Gastrocnemius medialis (tissue), 4 donors: Measurements from ENCODE around the gene ENAH. TPM values are rescaled to one million over a fixed set of nuclear protein-coding genes. Genes with fewer than 3 reads are reported as not detected.
A peak's percentile ranks its signal among the peaks of the same experiment; 100 is the strongest.

Experiments
- ATAC-seq, 2 donors: fragments of 150-250 bp; one replicate each; pipeline ENCODE4 v1.9.1; 2016
- DNase-seq, 2 donors: peaks; one replicate each; pipeline ENCODE4 v3.0.0-alpha.2; 2019
- H3K27ac ChIP-seq, 4 donors: fragments of 200-600 bp; sonication (generic); 1 replicate in 1 of 4; 2 replicates in 3 of 4; pipeline ENCODE4 v1.5.1; 2016 to 2018; ENCODE audit warnings: mild to moderate bottlenecking in 2 of 4, moderate library complexity in 1 of 4
- H3K27me3 ChIP-seq, 3 donors: fragments of 200-600 bp; sonication (generic) in 2 of 3; 1 replicate in 1 of 3; 2 replicates in 2 of 3; pipeline versions ENCODE4 v1.5.1 to v1.6.0; 2016 to 2019; ENCODE audit warnings: mild to moderate bottlenecking in 1 of 3, moderate library complexity in 1 of 3
- H3K36me3 ChIP-seq, 2 donors: fragments of 200-600 bp; sonication (generic) in 1 of 2; one replicate each; pipeline ENCODE4 v1.5.1; 2017 to 2018
- H3K4me1 ChIP-seq, 2 donors: fragments of 200-600 bp; sonication (generic) in 1 of 2; one replicate each; pipeline ENCODE4 v1.5.1; 2016 to 2017; ENCODE audit warnings: mild to moderate bottlenecking in 2 of 2
- H3K4me3 ChIP-seq, 4 donors: fragments of 200-600 bp; sonication (generic) in 3 of 4; 1 replicate in 1 of 4; 2 replicates in 3 of 4; pipeline ENCODE4 v1.5.1; 2016 to 2019; ENCODE audit warnings: mild to moderate bottlenecking in 2 of 4
- H3K9me3 ChIP-seq, 3 donors: fragments of 200-600 bp; sonication (generic) in 2 of 3; 1 replicate in 1 of 3; 2 replicates in 2 of 3; pipeline ENCODE4 v1.5.1; 2016 to 2019
- POLR2A ChIP-seq, 2 donors: fragments of 450-650 bp; IDR thresholded peaks; one replicate each; pipeline ENCODE4 v1.6.1; 2017; ENCODE audit warnings: antibody characterized with exemption in 2 of 2, mild to moderate bottlenecking in 2 of 2, moderate library complexity in 2 of 2
- in situ Hi-C, 4 donors: fragments of 200-750 bp; cut with MboI; loops; one replicate each; pipeline versions ENCODE4 v1.15.0 to v1.8.0; 2017; ENCODE audit warnings: low sequenced_read_pairs in 4 of 4
- intact Hi-C: fragments of 100-400 bp; cut with DNase I; formaldehyde crosslinking; loops from one replicate; pipeline ENCODE4 v1.15.1; 2023; ENCODE audit warnings: low total_unique reads
- total RNA-seq, 4 donors: library from RNA; depleted of rRNA; stranded (reverse); fragments of >200 nt; gene quantifications; one replicate each; pipeline versions ENCODE4 v1.1.0 to v1.2.3, GENCODE V29; 2016
- TF ChIP-seq, protein P1 (sequence below), 5 experiments: fragments of 450-650 bp in 3 of 5; fragments of 200-600 bp in 2 of 5; sonication (generic) in 2 of 5; IDR thresholded peaks in 4 of 5; conservative IDR thresholded peaks in 1 of 5; 1 replicate in 4 of 5; 2 replicates in 1 of 5; pipeline ENCODE4 v1.5.1; 2016 to 2019; ENCODE audit warnings: antibody characterized with exemption in 5 of 5, mild to moderate bottlenecking in 3 of 5, moderate library complexity in 3 of 5

ENAH gene
- total RNA-seq, 4 donors from 2014 or later, result 56.1 to 112 (median 62.2) TPM

DNA sequence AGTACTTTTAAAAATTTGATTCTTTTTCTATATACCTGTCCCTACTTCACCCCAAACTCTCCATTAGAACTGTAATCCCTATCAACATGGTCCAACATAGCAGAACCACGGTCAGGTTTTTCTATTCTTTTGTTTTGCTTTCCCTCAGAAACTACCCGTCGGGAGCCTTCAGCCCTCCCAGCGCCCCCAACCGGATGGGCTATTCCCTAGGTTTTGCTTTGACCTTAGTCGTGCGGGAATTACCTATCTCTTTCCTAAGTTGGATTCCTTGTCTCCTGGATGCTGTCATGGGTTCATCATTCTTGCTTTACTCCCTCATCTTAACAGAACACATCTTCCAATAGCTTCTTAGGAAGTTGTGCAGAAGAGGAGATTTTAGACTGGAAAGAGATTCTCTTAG lies 127.5 kb downstream of the ENAH start:
- Histone ChIP-seq H3K4me3 (no peak overlapping the region), H3K4me1 (peaks cover 52 to 57% of the 10 kb centered on the region in 2 donors)

DNA sequence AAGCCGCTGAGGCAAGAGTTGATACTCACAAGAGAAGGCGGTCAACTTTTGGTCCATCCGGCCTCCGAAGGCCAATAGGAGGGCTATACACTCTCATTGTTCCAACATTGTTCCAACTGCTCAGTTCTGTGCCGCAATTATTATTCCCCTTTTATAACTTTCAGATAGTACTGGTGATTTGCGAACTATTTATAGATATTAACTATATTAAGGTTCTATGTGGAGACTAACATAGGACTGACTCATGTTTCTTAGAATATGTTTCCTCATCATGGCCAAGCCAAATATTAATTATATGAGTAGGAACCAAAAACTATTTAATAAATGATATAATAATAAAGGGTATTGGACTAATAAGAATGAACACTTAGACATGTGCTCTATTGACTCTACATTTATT lies 128.4 kb downstream of the ENAH start:
- in situ Hi-C loops (no loop called here), intact Hi-C loops (no loop called here)
- ATAC-seq, result peak; percentile 72 to 84
- Histone ChIP-seq H3K27ac (peak overlapping the region; percentile 57 to 67 (median 64)), H3K4me3 (peak overlapping the region in 1 of 4 donors; percentile 4), H3K4me1 (peaks cover 53 to 58% of the 10 kb centered on the region in 2 donors), H3K36me3 (no peaks in the 10 kb centered on the region), H3K9me3 (no peaks in the 10 kb centered on the region), H3K27me3 (no peaks in the 10 kb centered on the region)
- DNase-seq, result no peak
- TF ChIP-seq, protein P1, sequence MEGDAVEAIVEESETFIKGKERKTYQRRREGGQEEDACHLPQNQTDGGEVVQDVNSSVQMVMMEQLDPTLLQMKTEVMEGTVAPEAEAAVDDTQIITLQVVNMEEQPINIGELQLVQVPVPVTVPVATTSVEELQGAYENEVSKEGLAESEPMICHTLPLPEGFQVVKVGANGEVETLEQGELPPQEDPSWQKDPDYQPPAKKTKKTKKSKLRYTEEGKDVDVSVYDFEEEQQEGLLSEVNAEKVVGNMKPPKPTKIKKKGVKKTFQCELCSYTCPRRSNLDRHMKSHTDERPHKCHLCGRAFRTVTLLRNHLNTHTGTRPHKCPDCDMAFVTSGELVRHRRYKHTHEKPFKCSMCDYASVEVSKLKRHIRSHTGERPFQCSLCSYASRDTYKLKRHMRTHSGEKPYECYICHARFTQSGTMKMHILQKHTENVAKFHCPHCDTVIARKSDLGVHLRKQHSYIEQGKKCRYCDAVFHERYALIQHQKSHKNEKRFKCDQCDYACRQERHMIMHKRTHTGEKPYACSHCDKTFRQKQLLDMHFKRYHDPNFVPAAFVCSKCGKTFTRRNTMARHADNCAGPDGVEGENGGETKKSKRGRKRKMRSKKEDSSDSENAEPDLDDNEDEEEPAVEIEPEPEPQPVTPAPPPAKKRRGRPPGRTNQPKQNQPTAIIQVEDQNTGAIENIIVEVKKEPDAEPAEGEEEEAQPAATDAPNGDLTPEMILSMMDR (IDR thresholded peaks at IDR 0.05 in 4 of 5, conservative IDR thresholded peaks at IDR 0.05 in 1 of 5), result no peak
- TF ChIP-seq POLR2A (IDR thresholded peaks at IDR 0.05), result no peak

More for the DNA sequence above, 127.5 kb downstream of the ENAH start:
- in situ Hi-C loops (no loop called here), intact Hi-C loops (no loop called here)
- peak overlapping the region in 3 of 4 donors; percentile 57 to 67 (median 64) for H3K27ac ChIP-seq
- TF ChIP-seq, protein P1 (IDR thresholded peaks at IDR 0.05 in 4 of 5, conservative IDR thresholded peaks at IDR 0.05 in 1 of 5), result no peak
- no peak for TF ChIP-seq POLR2A (IDR thresholded peaks at IDR 0.05)
- ATAC-seq (no peak), DNase-seq (no peak)
- H3K27me3 ChIP-seq, result no peaks in the 10 kb centered on the region
- H3K9me3 ChIP-seq, result no peaks in the 10 kb centered on the region
- H3K36me3 ChIP-seq, result no peaks in the 10 kb centered on the region

DNA sequence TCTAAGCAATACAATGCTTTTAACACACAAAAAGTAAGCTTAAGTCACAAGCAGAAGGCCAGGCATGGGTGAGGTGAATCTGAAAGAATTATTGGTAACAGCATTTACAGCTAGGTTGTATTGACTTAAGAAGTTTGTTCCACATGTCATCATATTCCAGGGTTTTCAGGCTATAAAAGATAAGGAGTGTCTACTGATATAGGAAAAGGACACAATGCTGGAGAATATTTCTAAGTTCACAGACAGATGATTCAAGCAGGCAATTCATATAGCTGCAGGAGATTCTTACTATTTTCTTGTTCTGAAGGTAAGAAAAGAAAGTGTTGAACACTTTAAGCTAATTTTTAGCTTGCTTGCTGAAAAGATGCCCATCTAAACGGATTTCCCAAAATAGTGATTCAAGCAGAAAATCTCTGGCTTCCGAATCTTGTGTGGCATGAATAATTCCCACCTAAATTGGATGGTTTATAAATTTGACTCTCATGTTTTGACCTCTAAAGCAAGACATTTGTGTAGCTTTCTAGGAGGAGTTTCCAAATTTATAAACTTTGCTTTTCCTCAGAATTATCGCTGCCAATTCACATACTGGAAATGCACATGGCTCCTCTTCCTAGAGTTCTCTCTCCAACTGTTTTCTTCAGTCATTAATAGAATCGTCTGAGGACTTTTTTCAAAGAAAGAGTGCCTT lies 129.5 kb downstream of the ENAH start:
- intact Hi-C loops (no loop called here), in situ Hi-C loops (no loop called here)
- no peak for TF ChIP-seq POLR2A (IDR thresholded peaks at IDR 0.05)
- TF ChIP-seq, protein P1 (IDR thresholded peaks at IDR 0.05 in 4 of 5, conservative IDR thresholded peaks at IDR 0.05 in 1 of 5), result no peak
- H3K27ac ChIP-seq, result peak overlapping the region; percentile 57 to 67 (median 64)
- H3K36me3 ChIP-seq, result no peaks in the 10 kb centered on the region
- no peak overlapping the region for H3K4me3 ChIP-seq
- peaks cover 56 to 59% of the 10 kb centered on the region in 2 donors for H3K4me1 ChIP-seq
- no peaks in the 10 kb centered on the region for H3K9me3 ChIP-seq
- no peak for DNase-seq
- no peaks in the 10 kb centered on the region for H3K27me3 ChIP-seq
- no peak for ATAC-seq

DNA sequence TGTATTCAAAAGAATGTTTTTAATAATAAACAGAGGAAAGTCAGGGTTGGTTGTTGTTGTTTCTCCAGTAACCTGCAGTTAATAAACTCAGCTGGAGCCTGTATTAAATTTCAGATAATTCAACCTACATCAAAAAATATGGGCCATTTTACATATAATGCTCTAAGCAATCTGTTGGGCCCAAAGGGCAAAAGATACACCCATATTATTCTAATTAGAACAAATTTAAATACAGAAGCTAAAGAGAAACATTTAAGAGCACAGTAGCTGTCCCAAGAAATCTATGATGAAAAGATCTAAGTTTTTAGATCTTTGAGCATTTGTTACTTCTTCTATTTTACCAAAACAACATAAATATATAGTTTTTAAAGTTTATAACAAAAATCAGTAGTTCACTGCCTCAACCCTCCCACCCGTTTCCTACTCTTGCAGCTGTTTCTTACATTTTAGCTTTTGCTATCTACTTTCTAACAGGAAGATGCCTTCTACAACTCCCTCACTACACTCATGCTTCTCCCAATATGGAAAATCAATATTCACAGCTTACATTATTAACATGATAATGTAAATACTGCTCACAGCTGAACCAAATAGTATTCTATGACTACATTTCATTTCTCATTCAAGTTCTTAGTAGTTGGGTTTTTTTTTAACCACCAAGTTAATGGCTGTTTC lies 130.2 kb downstream of the ENAH start:
- ATAC-seq (no peak), DNase-seq (no peak)
- in situ Hi-C loops (no loop called here), intact Hi-C loops (no loop called here)
- Histone ChIP-seq H3K4me3 (no peak overlapping the region), H3K27me3 (no peaks in the 10 kb centered on the region), H3K27ac (peak overlapping the region in 2 of 4 donors; percentile 64 to 67), H3K36me3 (peaks cover 0 to 6% of the 10 kb centered on the region in 2 donors), H3K4me1 (peaks cover 49 to 52% of the 10 kb centered on the region in 2 donors), H3K9me3 (no peaks in the 10 kb centered on the region)
- TF ChIP-seq POLR2A (IDR thresholded peaks at IDR 0.05), result no peak
- TF ChIP-seq, protein P1 (IDR thresholded peaks at IDR 0.05 in 4 of 5, conservative IDR thresholded peaks at IDR 0.05 in 1 of 5), result no peak
